Right atrium auricular region (tissue), 2 donors: Measurements from ENCODE around the gene MED12L. TPM values are rescaled to one million over a fixed set of nuclear protein-coding genes. Genes with fewer than 3 reads are reported as not detected.

Experiments used
- DNase-seq: peaks from one replicate; pipeline ENCODE4 v3.0.0-alpha.2; 2019; ENCODE audit warnings: low spot score
- H3K27ac ChIP-seq, 2 donors: fragments of 200-600 bp; sonication (generic); 1 replicate in 1 of 2; 2 replicates in 1 of 2; pipeline ENCODE4 v1.5.1; 2016 to 2019
- H3K27me3 ChIP-seq, 2 donors: fragments of 200-600 bp; sonication (generic); one replicate each; pipeline versions ENCODE4 v1.5.1 to v1.6.0; 2017 to 2019
- H3K36me3 ChIP-seq: fragments of 200-600 bp; sonication (generic); one replicate; pipeline ENCODE4 v1.5.1; 2016
- H3K4me1 ChIP-seq, 2 donors: fragments of 200-600 bp; sonication (generic); one replicate each; pipeline versions ENCODE4 v1.5.1 to v1.6.0; 2017 to 2019
- H3K4me3 ChIP-seq, 2 donors: fragments of 200-600 bp; sonication (generic); 1 replicate in 1 of 2; 2 replicates in 1 of 2; pipeline ENCODE4 v1.5.1; 2017 to 2019; ENCODE audit warnings: mild to moderate bottlenecking in 1 of 2, moderate library complexity in 1 of 2
- H3K9me3 ChIP-seq, 2 donors: fragments of 200-600 bp; sonication (generic); one replicate each; pipeline ENCODE4 v1.5.1; 2019
- CTCF ChIP-seq, 2 donors: fragments of 200-600 bp; sonication (generic); IDR thresholded peaks; one replicate each; pipeline ENCODE4 v1.5.1; 2019; ENCODE audit warnings: antibody characterized with exemption in 2 of 2
- total RNA-seq, 2 donors: library from RNA; depleted of rRNA; stranded (reverse); fragments of >200 nt; gene quantifications; one replicate each; pipeline ENCODE4 v1.1.0, GENCODE V29; 2016

The MED12L gene
- total RNA-seq, 2 donors from 2014 or later: 0.07 to 0.35 TPM

DNA sequence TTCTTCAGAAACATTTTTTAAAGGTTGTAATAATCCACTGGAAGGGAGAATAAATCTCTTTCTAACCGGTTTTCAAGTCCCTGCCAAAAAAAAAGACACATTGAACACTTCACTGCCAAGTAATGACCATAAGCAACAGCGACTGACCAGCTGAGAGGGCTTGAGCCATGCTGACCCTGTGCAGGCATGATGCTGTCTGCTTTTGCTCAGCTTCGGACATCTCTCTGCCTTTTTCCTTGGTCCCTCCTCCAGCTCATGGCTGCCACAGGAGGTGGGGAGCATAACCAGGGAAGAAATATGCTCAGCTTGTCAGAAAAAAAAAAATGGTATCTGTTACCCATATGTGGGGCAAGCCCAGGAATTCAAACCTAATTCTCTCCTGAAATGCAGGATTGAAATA, 373.9 kb downstream of the MED12L start:
- no peak for TF ChIP-seq CTCF (IDR thresholded peaks at IDR 0.05)
- no peaks in the 10 kb centered on the region for H3K27me3 ChIP-seq
- H3K27ac ChIP-seq: no peak overlapping the region
- H3K4me1 ChIP-seq: peaks cover 0 to 5% of the 10 kb centered on the region in 2 donors
- H3K4me3 ChIP-seq: peak overlapping the region in 1 of 2 donors; percentile 52
- no peak for DNase-seq
- H3K9me3 ChIP-seq: no peaks in the 10 kb centered on the region
- no peaks in the 10 kb centered on the region for H3K36me3 ChIP-seq

DNA sequence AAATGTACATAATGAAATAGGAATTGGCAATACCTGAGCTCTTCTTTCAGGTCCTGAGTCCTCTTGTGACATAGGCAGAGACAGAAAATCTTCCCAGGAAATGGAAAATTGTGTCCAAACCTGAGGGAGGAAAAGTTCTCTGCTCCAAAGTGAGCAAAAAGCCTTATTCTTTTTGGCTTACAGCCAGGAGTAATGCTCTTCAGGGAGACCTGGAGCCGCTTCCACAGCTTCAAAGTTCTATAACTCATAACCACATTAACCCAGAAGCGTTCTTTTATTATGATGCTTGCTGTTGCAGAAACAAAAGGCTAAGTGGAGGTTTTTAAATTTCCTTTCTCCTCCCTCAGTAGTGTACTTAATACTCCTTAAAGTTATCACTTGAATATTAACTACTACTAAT, 374.8 kb downstream of the MED12L start:
- no peak for TF ChIP-seq CTCF (IDR thresholded peaks at IDR 0.05)
- Histone ChIP-seq H3K27me3 (no peaks in the 10 kb centered on the region), H3K27ac (peak overlapping the region in 1 of 2 donors; percentile 12), H3K4me3 (peak overlapping the region; percentile 41 to 52), H3K9me3 (no peaks in the 10 kb centered on the region), H3K36me3 (no peaks in the 10 kb centered on the region), H3K4me1 (peaks cover 0 to 5% of the 10 kb centered on the region in 2 donors)
- DNase-seq: no peak

- no peaks in the 10 kb centered on the region for H3K27me3 ChIP-seq
- TF ChIP-seq CTCF (IDR thresholded peaks at IDR 0.05): no peak
- H3K9me3 ChIP-seq: no peaks in the 10 kb centered on the region
- no peaks in the 10 kb centered on the region for H3K36me3 ChIP-seq
- DNase-seq: no peak
- H3K4me1 ChIP-seq: peaks cover 0 to 5% of the 10 kb centered on the region in 2 donors
- H3K4me3 ChIP-seq: peak within 1 kb of the TSS; percentile 41 to 52
- H3K27ac ChIP-seq: peak within 1 kb of the TSS in 1 of 2 donors; percentile 12
Measured at GRCh38 chr3:151460774-151461450, 375.4 kb downstream of the MED12L start, which contains the start of gene IGSF10. TSS of gene IGSF10 (minus strand) at chr3:151461061. CDS start at chr3:151458709, 2,352 bp downstream.

GRCh38 chr3:151462278-151462780, 376.9 kb downstream of the MED12L start:
- TF ChIP-seq CTCF (IDR thresholded peaks at IDR 0.05): no peak
- no peak overlapping the region for H3K27ac ChIP-seq
- no peak for DNase-seq
- H3K9me3 ChIP-seq: no peaks in the 10 kb centered on the region
- no peaks in the 10 kb centered on the region for H3K36me3 ChIP-seq
- no peaks in the 10 kb centered on the region for H3K27me3 ChIP-seq
- H3K4me3 ChIP-seq: no peak overlapping the region
- peaks cover 0 to 5% of the 10 kb centered on the region in 2 donors for H3K4me1 ChIP-seq

DNA sequence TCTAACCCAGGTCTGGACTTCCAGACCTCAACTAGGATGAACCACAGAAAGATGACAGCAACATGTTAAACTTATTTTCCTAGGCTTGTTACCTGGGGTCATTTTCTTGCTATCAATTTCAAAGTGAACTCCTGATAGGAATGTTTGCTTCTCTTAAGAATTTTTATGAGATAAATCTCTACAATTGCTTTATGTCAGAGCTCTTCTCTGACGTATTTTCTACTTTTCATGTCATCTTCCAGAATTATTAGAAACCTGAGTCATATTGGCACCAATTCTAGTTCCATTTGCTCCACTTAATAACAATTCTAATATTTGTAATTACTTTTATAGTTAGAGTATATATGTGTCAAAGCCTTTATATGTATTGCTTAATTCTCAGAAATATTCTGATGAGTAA, 377.5 kb downstream of the MED12L start:
- no peak for TF ChIP-seq CTCF (IDR thresholded peaks at IDR 0.05)
- no peaks in the 10 kb centered on the region for H3K27me3 ChIP-seq

More for the DNA sequence above, 377.5 kb downstream of the MED12L start:
- Histone ChIP-seq H3K9me3 (no peaks in the 10 kb centered on the region), H3K4me3 (no peak overlapping the region), H3K36me3 (no peaks in the 10 kb centered on the region), H3K27ac (no peak overlapping the region), H3K4me1 (peaks cover 0 to 5% of the 10 kb centered on the region in 2 donors)
- DNase-seq: no peak
